AG09319 (cell line): ENCODE results near the gene SERGEF.
A peak's percentile ranks its signal among the peaks of the same experiment; 100 is the strongest.

Experiments
- DNase-seq: peaks from one replicate; pipeline ENCODE4 v3.0.0-alpha.2; 2010; ENCODE audit warnings: low read depth; ENCODE audit errors: extremely low read depth
- TF ChIP-seq, protein P1 (sequence below): IDR thresholded peaks from 2 replicates; pipeline ENCODE4 v1.5.1; 2011; ENCODE audit warnings: low read depth, mild to moderate bottlenecking, inconsistent platforms, low read length, moderate library complexity

The SERGEF gene

DNA sequence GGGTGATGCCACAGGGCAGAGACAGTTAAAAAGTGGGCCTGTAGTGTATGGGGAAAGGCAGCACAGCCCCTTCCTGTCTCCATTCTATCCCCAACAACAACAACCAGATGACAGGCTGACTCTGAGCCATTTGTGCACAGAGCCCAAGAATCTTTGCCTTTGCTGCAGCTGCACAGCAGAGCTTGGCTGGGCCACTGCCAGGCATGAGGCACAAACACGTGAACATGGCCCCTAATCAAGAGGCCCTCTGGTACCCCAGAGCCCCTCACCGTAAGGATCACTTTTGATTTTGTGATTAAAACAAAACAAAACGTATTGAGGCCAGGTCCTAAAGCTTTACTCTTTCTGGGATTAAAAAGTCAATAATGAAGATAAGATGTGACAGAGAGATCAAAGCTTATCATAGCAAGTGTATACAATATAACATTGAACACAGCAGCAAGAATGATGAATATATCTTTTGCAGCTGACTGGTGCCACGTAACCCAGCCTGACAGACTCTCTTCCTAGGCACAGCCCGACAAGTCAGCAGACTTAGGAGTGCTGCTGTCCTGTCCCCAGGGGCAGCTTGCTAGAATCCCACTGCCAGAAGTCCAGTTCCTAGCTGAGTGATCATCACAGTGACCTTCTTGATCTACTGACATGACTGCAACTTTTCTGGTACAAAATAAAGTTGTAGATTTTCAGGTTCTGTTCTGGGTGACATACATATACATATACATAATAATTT, 117.8 kb downstream of the SERGEF start:
- DNase-seq, result no peak
- TF ChIP-seq, protein P1, sequence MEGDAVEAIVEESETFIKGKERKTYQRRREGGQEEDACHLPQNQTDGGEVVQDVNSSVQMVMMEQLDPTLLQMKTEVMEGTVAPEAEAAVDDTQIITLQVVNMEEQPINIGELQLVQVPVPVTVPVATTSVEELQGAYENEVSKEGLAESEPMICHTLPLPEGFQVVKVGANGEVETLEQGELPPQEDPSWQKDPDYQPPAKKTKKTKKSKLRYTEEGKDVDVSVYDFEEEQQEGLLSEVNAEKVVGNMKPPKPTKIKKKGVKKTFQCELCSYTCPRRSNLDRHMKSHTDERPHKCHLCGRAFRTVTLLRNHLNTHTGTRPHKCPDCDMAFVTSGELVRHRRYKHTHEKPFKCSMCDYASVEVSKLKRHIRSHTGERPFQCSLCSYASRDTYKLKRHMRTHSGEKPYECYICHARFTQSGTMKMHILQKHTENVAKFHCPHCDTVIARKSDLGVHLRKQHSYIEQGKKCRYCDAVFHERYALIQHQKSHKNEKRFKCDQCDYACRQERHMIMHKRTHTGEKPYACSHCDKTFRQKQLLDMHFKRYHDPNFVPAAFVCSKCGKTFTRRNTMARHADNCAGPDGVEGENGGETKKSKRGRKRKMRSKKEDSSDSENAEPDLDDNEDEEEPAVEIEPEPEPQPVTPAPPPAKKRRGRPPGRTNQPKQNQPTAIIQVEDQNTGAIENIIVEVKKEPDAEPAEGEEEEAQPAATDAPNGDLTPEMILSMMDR, result no peak

DNA sequence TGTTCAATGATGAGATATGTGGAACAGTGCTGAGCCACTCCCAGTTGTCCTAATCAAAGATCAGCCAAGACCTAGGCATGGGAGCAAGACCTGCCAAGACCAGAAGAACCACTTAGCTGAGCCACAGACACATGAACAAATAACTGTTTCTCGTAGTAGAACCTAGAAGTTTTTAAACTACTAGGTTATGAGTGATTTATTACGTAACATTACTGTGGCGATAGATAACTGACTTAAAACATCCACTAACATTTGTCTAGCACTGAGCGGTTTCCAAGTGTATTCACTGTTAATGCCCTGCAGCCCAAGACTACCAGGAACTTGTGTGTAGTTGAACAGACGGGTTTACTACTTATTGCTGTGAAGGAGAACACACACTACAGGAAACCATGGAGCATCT, 120.4 kb downstream of the SERGEF start:
- DNase-seq, result no peak
- TF ChIP-seq, protein P1, result no peak

DNA sequence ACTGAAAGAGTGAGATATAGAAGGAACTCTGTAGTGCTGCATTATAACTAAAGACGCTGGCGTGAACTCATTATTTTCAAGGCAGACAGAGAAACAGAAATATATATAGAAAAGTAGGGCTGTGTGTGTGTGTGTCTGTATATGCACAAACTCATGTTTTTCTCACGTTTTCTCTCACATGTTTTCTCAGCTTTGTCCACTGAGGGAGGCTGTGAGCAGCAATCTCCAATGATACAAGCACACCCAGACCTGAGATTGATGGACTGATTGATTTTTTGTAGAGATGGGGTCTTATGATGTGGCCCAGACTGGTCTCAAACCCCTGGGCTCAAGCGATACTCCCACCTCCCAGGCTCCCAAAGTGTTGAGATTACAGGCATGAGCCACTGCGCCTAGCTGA, 122.5 kb downstream of the SERGEF start:
- TF ChIP-seq, protein P1, result peak; percentile 17
- no peak for DNase-seq

DNA sequence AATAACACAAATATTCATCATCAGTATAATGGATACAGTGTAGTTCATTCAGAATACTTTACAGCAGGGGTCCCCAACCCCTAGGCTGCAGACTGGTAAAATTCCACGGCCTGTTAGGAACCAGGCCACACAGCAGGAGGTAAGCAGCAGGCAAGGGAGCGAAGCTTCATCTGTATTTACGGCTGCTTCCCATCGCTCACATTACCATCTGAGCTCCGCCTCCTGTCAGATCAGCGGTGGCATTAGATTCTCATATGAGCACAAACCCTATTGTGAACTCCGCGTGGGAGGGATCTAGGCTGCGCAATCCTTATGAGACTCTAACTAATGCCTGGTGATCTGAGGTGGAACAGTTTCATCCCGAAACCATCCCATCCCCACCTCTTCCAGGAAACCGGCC, 125.1 kb downstream of the SERGEF start:
- TF ChIP-seq, protein P1, result no peak
- DNase-seq, result no peak

DNA sequence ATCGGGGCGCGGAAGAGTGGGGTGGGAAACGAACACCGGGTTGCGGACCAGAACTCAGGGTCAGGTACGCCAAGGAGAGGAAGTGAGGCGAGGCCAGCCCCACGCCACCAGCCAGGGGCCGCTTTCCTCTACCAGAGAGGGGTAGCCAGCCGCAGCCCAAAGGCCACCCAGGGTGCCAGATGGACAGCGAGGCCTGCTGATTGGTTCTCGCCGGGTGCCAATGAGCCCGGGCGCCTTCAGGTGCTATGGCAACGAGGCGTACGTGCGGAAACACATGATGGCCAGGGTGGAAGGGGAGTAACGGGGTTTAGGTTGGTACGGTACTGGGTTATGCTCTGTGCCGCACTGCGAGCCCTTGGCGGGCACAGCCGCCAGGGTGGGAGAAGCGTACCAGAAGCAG, 128.9 kb downstream of the SERGEF start:
- DNase-seq, result no peak
- TF ChIP-seq, protein P1, result no peak

DNA sequence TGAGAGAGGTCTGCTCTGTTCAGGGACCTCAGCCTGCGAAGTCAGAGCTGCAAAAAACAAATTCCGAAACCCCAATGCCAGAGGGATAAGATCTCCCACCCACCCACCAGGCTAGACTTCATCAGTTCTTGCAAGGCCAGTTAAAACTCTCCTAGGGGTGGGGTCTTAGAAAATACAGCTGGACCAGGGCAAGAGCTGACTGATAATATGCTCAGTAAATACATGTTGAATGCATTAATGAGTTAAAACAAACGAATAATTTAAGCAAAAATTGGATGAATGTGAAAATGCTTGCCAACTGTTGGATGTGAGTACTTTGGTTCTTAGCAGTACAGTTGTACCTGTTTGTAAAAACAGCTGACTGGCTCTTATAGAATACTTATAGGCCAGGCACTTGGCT, 129.8 kb downstream of the SERGEF start:
- TF ChIP-seq, protein P1, result no peak

DNA sequence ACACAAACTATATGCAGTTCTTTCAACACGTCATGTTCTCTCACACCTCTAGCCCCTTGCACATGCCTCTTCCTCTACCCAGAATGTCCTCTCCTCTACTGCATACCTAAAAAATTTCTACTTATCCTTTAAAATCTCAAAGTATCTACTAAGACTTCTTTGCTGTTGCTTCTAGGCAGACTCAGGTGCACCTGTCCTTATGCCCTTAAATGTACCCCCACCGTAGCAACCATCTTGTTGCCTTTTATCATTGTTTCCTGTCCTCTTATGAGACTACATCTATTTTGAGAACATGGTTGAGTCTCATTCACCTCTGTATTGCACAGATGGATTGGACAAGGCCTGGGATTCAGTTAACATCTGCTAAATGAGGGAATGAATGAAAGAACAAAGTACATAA, 134.1 kb downstream of the SERGEF start:
- TF ChIP-seq, protein P1, result no peak
- no peak for DNase-seq

More for the DNA sequence above, 129.8 kb downstream of the SERGEF start:
- DNase-seq, result no peak
